GM12878 (cell line): ENCODE results near the gene C1QL2. TPM values are rescaled to one million over a fixed set of nuclear protein-coding genes. Genes with fewer than 3 reads are reported as not detected.

Experiments
- ATAC-seq: fragments of 200-7000 bp; cut with Tn5 transposase; 3 replicates; pipeline ENCODE4 v1.9.1; 2020; ENCODE audit warnings: mild to moderate bottlenecking, moderate library complexity
- BruUV-seq: library from RNA; stranded (reverse); fragments of 400-500 nt; replicated peaks from 2 replicates; lab custom pipeline; 2021; lab: Mats Ljungman, UMichigan
- CTCF ChIA-PET: fragments of 300-600 bp; sonication (Branson Sonifier 250); formaldehyde crosslinking; extraction: SDS; loops from one replicate; lab custom pipeline; 2021; ENCODE audit warnings: inconsistent platforms; lab: Yijun Ruan, JAX
- POLR2A ChIA-PET: fragments of 350-600 bp; formaldehyde crosslinking; extraction: SDS; loops from one replicate; lab custom pipeline; 2021; ENCODE audit warnings: inconsistent platforms; lab: Charles Lee
- RAD21 ChIA-PET: fragments of 300-600 bp; sonication (Branson Sonifier 250); formaldehyde crosslinking; loops from one replicate; lab custom pipeline; 2023; ENCODE audit warnings: antibody characterized with exemption; ENCODE audit not compliant: unreplicated experiment; lab: Charles Lee
- SMC1A ChIA-PET: fragments of 300-600 bp; sonication (Branson Sonifier 250); formaldehyde crosslinking; loops from one replicate; lab custom pipeline; 2023; ENCODE audit not compliant: unreplicated experiment, uncharacterized antibody; lab: Charles Lee
- DNase-seq: peaks from one replicate; pipeline ENCODE4 v3.0.0-alpha.2; 2011; ENCODE audit warnings: low read depth, low spot score
- FAIRE-seq: peaks from 3 replicates; lab custom pipeline; 2011; peaks lifted over from hg19 to GRCh38; lab: Jason Lieb, UNC
- H2AFZ ChIP-seq: 2 replicates; pipeline ENCODE4 v1.6.0; 2011; ENCODE audit warnings: low read depth, low read length, control low read depth; ENCODE audit not compliant: control insufficient read depth
- H3K27ac ChIP-seq: 2 replicates; pipeline ENCODE4 v1.5.1; 2011; ENCODE audit warnings: control low read depth; ENCODE audit not compliant: control insufficient read depth, insufficient read depth
- H3K27me3 ChIP-seq, 2 experiments: replicated peaks in 1 of 2; 2 replicates each; pipeline versions ENCODE4 v1.6.0 to v1.6.1; 2011; ENCODE audit warnings: low read length in 1 of 2; ENCODE audit not compliant: control insufficient read depth in 2 of 2, insufficient read depth in 2 of 2
- H3K36me3 ChIP-seq, 2 experiments: 2 replicates each; pipeline ENCODE4 v1.5.1; 2011; ENCODE audit warnings: low read length in 1 of 2; ENCODE audit not compliant: control insufficient read depth in 2 of 2, insufficient read depth in 2 of 2
- H3K4me1 ChIP-seq: 2 replicates; pipeline ENCODE4 v1.6.1; 2011; ENCODE audit warnings: mild to moderate bottlenecking, low read length, moderate library complexity, mixed read lengths; ENCODE audit not compliant: control insufficient read depth, insufficient read depth
- H3K4me2 ChIP-seq: 2 replicates; pipeline ENCODE4 v1.6.0; 2011; ENCODE audit warnings: control low read depth; ENCODE audit not compliant: control insufficient read depth, insufficient read depth
- H3K4me3 ChIP-seq: fragments of 200-600 bp; sonication (generic); 2 replicates; pipeline ENCODE4 v1.5.1; 2016
- H3K79me2 ChIP-seq: 2 replicates; pipeline ENCODE4 v1.6.0; 2011; ENCODE audit warnings: low read length; ENCODE audit not compliant: control insufficient read depth, insufficient read depth
- H3K9ac ChIP-seq: 2 replicates; pipeline ENCODE4 v1.8.0; 2011; ENCODE audit warnings: low read length, control low read depth, mixed read lengths; ENCODE audit not compliant: control insufficient read depth, insufficient read depth
- H3K9me3 ChIP-seq: replicated peaks from 3 replicates; pipeline ENCODE4 v1.5.1; 2011; ENCODE audit warnings: mild to moderate bottlenecking, low read length; ENCODE audit not compliant: control insufficient read depth, insufficient read depth
- H4K20me1 ChIP-seq: 2 replicates; pipeline ENCODE4 v1.6.0; 2011; ENCODE audit not compliant: control insufficient read depth, insufficient read depth
- GATAD2B ChIP-seq: fragments of 450-650 bp; conservative IDR thresholded peaks from 2 replicates; pipeline ENCODE4 v1.6.1; 2017; ENCODE audit warnings: low read depth, mild to moderate bottlenecking, moderate library complexity
- IRF3 ChIP-seq: fragments of 450-650 bp; IDR thresholded peaks from 2 replicates; pipeline ENCODE4 v1.6.1; 2014; ENCODE audit warnings: mild to moderate bottlenecking
- JUND ChIP-seq: IDR thresholded peaks from 2 replicates; pipeline ENCODE4 v1.6.1; 2012; ENCODE audit warnings: low read depth, mild to moderate bottlenecking, low read length, improper control_type of control experiment, moderate library complexity
- KAT2A ChIP-seq: conservative IDR thresholded peaks from 2 replicates; pipeline ENCODE4 v1.6.1; 2011; ENCODE audit warnings: low read depth, low read length; ENCODE audit not compliant: control insufficient read depth
- NFXL1 ChIP-seq: fragments of 450-650 bp; IDR thresholded peaks from 2 replicates; pipeline ENCODE4 v1.6.1; 2017; ENCODE audit warnings: antibody characterized with exemption, mild to moderate bottlenecking, borderline replicate concordance
- PKNOX1 ChIP-seq: fragments of 450-650 bp; IDR thresholded peaks from 2 replicates; pipeline ENCODE4 v1.6.1; 2016; ENCODE audit warnings: mild to moderate bottlenecking
- POLR2AphosphoS2 ChIP-seq: IDR thresholded peaks from 2 replicates; pipeline ENCODE4 v1.6.1; 2011; ENCODE audit warnings: low read depth, mild to moderate bottlenecking, low read length, improper control_type of control experiment, moderate library complexity
- SIX5 ChIP-seq: IDR thresholded peaks from 2 replicates; pipeline ENCODE4 v1.6.1; 2011; ENCODE audit warnings: mild to moderate bottlenecking, low read depth, low read length, moderate library complexity; ENCODE audit not compliant: severe bottlenecking
- SMARCA5 ChIP-seq: fragments of 450-650 bp; IDR thresholded peaks from 2 replicates; pipeline ENCODE4 v1.6.1; 2017; ENCODE audit warnings: mild to moderate bottlenecking
- SPI1 ChIP-seq: IDR thresholded peaks from 2 replicates; pipeline ENCODE4 v1.6.1; 2011; ENCODE audit warnings: low read depth, mild to moderate bottlenecking, low read length, moderate library complexity, borderline replicate concordance; ENCODE audit not compliant: insufficient read depth
- ZNF687 ChIP-seq: fragments of 450-650 bp; IDR thresholded peaks from 2 replicates; pipeline ENCODE4 v1.6.1; 2017; ENCODE audit warnings: mild to moderate bottlenecking, moderate library complexity
- WGBS: methylation state at CpG from one replicate; pipeline ENCODE4 v1.1.6; 2016; ENCODE audit warnings: low lambda C conversion rate; ENCODE audit not compliant: insufficient replicate concordance, insufficient coverage; ENCODE audit errors: missing lambda C conversion rate; 5-methylcytosine and 5-hydroxymethylcytosine counted together
- in situ Hi-C: fragments of 300-500 bp; cut with MboI; formaldehyde crosslinking; loops from 9 replicates; pipeline ENCODE4 v1.14.3; 2018; ENCODE audit warnings: mixed read lengths
- intact Hi-C: fragments of 100-400 bp; cut with micrococcal nuclease; formaldehyde crosslinking; loops from one replicate; pipeline ENCODE4 v1.14.2; 2022; ENCODE audit not compliant: unreplicated experiment
- polyA plus RNA-seq, 11 experiments: library from polyadenylated mRNA; depleted of rRNA in 4 of 11; unstranded in 6 of 11; stranded (reverse) in 5 of 11; fragments of >200 nt; fragmentation: Nextera tagmentation in 4 of 11; fragmentation: Illumina TruSeq in 1 of 11; extraction: Ambion mirVana in 4 of 11; extraction: Trizol in 1 of 11; gene quantifications; 1 replicate in 1 of 11; 2 replicates in 10 of 11; pipeline versions ENCODE4 v1.2.1 to v1.2.3, GENCODE V29; 2011 to 2016; ENCODE audit warnings: inconsistent platforms in 2 of 11, missing spikeins in 2 of 11, low read depth in 1 of 11
- total RNA-seq, 4 experiments: library from RNA; depleted of rRNA in 3 of 4; stranded (reverse); fragments of >200 nt in 3 of 4; fragmentation: Illumina TruSeq in 1 of 4; extraction: Trizol in 1 of 4; gene quantifications; 2 replicates each; pipeline versions ENCODE4 v1.2.1 to v1.2.3, GENCODE V29; 2013 to 2021

C1QL2 gene
- total and polyA plus RNA-seq, 10 of the 15 experiments (the other 5 are each of a cell fraction or from before 2014, with no cell fraction given): not detected

GRCh38 chr2:119136093-119136492, 22.5 kb downstream of the C1QL2 start (continued):
- TF ChIP-seq SIX5 (no peak), GATAD2B (no peak)

- ChIA-PET POLR2A (no interaction called here), SMC1A (no interaction called here), CTCF (interaction anchor here (1.4 kb wide), 1 partner anchor 10 kb away, joined by 3 read pairs; no protein-coding TSS in a partner anchor), RAD21 (no interaction called here)
- Histone ChIP-seq H3K4me1 (no peaks in the 10 kb centered on the region), H4K20me1 (no peaks in the 10 kb centered on the region), H3K79me2 (no peaks in the 10 kb centered on the region), H3K27ac (no peak overlapping the region), H3K36me3 (no peaks in the 10 kb centered on the region), H3K4me3 (no peak overlapping the region), H2AFZ (no peak overlapping the region), H3K4me2 (no peak overlapping the region), H3K9me3 (no peaks in the 10 kb centered on the region), H3K27me3 (no peaks in the 10 kb centered on the region; a peak in 4 of 4 replicates), H3K9ac (no peak overlapping the region)
- ATAC-seq: no peak
- BruUV-seq: no TSS peak
- FAIRE-seq: no peak
- TF ChIP-seq JUND: no peak
- no peak for TF ChIP-seq KAT2A
- no peak for TF ChIP-seq SPI1
- no peak for TF ChIP-seq IRF3
- TF ChIP-seq NFXL1: no peak
- no peak for TF ChIP-seq POLR2AphosphoS2
- no peak for TF ChIP-seq PKNOX1
- TF ChIP-seq SMARCA5: no peak
- no peak for TF ChIP-seq ZNF687
- in situ Hi-C loops (no loop called here), intact Hi-C loops (no loop called here)
- no peak for DNase-seq
- 32% methylated on average over 10 of the region's 10 CpGs for WGBS
Measured at GRCh38 chr2:119134775-119135174, 23.8 kb downstream of the C1QL2 start.
